HG03103 (cell line): Measurements from ENCODE around the gene AP1G2.

ENCODE experiments used
- ATAC-seq: cut with Tn5 transposase; IDR thresholded peaks from one replicate; pipeline ENCODE4 v1.9.1; 2021; ENCODE audit warnings: low read depth; ENCODE audit not compliant: unreplicated experiment

The AP1G2 gene

GRCh38 chr14:23572836-23573235 lies 5.2 kb upstream of the AP1G2 start:
- ATAC-seq, result no peak

GRCh38 chr14:23572524-23572828 lies 4.9 kb upstream of the AP1G2 start:
- ATAC-seq, result no peak

- no peak for ATAC-seq
Measured at GRCh38 chr14:23571701-23572523, 4.3 kb upstream of the AP1G2 start.

- no peak for ATAC-seq
Measured at GRCh38 chr14:23570806-23571483, 3.4 kb upstream of the AP1G2 start.

GRCh38 chr14:23569443-23570151 lies 2.0 kb upstream of the AP1G2 start:
- no peak for ATAC-seq

- ATAC-seq, result no peak
Measured at GRCh38 chr14:23568600-23569331, 1.2 kb upstream of the AP1G2 start.

GRCh38 chr14:23568021-23568599 lies 519 bp upstream of the AP1G2 start:
- no peak for ATAC-seq

- ATAC-seq, result no peak
Measured at GRCh38 chr14:23566778-23567185, 809 bp downstream of the AP1G2 start.

GRCh38 chr14:23566112-23566777 lies 1.3 kb downstream of the AP1G2 start:
- ATAC-seq, result no peak

- ATAC-seq, result no peak
Measured at GRCh38 chr14:23565626-23566025, 2.0 kb downstream of the AP1G2 start.

GRCh38 chr14:23564876-23565275 lies 2.7 kb downstream of the AP1G2 start:
- ATAC-seq, result no peak

GRCh38 chr14:23564181-23564812 lies 3.3 kb downstream of the AP1G2 start:
- no peak for ATAC-seq

- no peak for ATAC-seq
Measured at GRCh38 chr14:23563473-23564180, 4.0 kb downstream of the AP1G2 start.

- ATAC-seq, result no peak
Measured at GRCh38 chr14:23562822-23563472, 4.6 kb downstream of the AP1G2 start.

GRCh38 chr14:23561873-23562821 lies 5.4 kb downstream of the AP1G2 start:
- ATAC-seq, result no peak

GRCh38 chr14:23561259-23561658 lies 6.3 kb downstream of the AP1G2 start:
- ATAC-seq, result no peak

GRCh38 chr14:23559926-23560520 lies 7.6 kb downstream of the AP1G2 start:
- ATAC-seq, result no peak
